ENCODE data around the gene CD209.

The CD209 gene

GRCh38 chr19:7744871-7745650, 2.3 kb downstream of the CD209 start:
- no peak overlapping the region for H3K56ac ChIP-seq (ENCODE audit: low read length)
- H3K79me2 ChIP-seq (ENCODE audit: control insufficient read depth, insufficient read depth, low read length): no peaks in the 10 kb centered on the region
- H2BK5ac ChIP-seq (ENCODE audit: low read length): no peak overlapping the region
- H2AK5ac ChIP-seq (ENCODE audit: low read length): no peak overlapping the region
- no peak for DNase-seq
- no peak overlapping the region for H3K18ac ChIP-seq (ENCODE audit: low read length)
- no peak overlapping the region for H2BK120ac ChIP-seq (ENCODE audit: low read depth, low read length)
- H4K8ac ChIP-seq (ENCODE audit: low read depth, low read length): no peak overlapping the region
- WGBS (ENCODE audit: extremely low coverage, insufficient coverage, low lambda C conversion rate): no CpG with 5 or more reads among the region's 12 CpGs
- H3K4me2 ChIP-seq (ENCODE audit: low read length): no peak overlapping the region
- no peak overlapping the region for H3K27ac ChIP-seq (ENCODE audit: low read depth, low read length)
- H3K79me1 ChIP-seq (ENCODE audit: low read length): no peaks in the 10 kb centered on the region
- H3K4me3 ChIP-seq (ENCODE audit: low read length): no peak overlapping the region
- no peak overlapping the region for H3K9ac ChIP-seq (ENCODE audit: low read length)
- no peak overlapping the region for H2BK15ac ChIP-seq (replicated peaks; ENCODE audit: low read depth)
- H3K27me3 ChIP-seq (ENCODE audit: insufficient read depth, low read length, poor library complexity): no peaks in the 10 kb centered on the region
- no peak overlapping the region for H3K23ac ChIP-seq (ENCODE audit: low read length)
- H3K36me3 ChIP-seq (ENCODE audit: control insufficient read depth, insufficient read depth, low read length): no peaks in the 10 kb centered on the region
- H3K4me1 ChIP-seq (ENCODE audit: control insufficient read depth, low read depth, low read length): no peaks in the 10 kb centered on the region
- H3K4ac ChIP-seq (ENCODE audit: low read depth, low read length): no peak overlapping the region
- no peak overlapping the region for H4K5ac ChIP-seq (ENCODE audit: low read length)

DNA sequence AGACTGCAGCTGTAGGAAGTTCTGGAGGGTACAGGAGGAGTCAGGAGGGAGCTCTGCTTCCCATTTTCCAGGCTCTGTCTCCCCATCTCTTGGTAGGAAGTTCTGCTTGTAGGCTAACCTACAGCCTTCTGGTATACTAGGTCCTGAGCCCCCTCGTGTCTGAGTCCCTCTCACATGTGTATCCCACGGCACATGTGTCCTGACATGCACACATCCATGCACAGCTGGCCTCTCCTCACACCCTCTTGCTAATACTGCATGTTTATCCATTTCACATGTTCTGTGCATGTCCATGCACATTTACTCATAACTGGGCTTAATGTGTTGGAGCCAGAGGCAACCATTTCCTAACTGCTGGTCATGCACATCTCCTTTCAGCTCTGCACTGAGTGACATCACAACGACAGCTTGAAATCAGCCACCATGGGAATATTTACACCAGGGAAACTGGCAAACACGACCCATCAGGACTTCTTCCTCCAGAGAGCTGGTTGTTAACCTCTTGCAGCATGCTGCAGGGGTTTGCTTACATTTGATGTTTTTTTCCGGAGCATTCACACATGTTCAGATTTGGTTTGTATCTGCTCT, 3.0 kb downstream of the CD209 start:
- H3K4me2 ChIP-seq (ENCODE audit: low read length): no peak overlapping the region
- H3K4ac ChIP-seq (ENCODE audit: low read depth, low read length): no peak overlapping the region
- H2BK15ac ChIP-seq (replicated peaks; ENCODE audit: low read depth): no peak overlapping the region
- H4K5ac ChIP-seq (ENCODE audit: low read length): no peak overlapping the region
- no peak overlapping the region for H2BK120ac ChIP-seq (ENCODE audit: low read depth, low read length)
- no peak overlapping the region for H3K27ac ChIP-seq (ENCODE audit: low read depth, low read length)
- no peak overlapping the region for H4K8ac ChIP-seq (ENCODE audit: low read depth, low read length)
- WGBS (ENCODE audit: extremely low coverage, insufficient coverage, low lambda C conversion rate): no CpG with 5 or more reads among the region's 5 CpGs
- H3K9ac ChIP-seq (ENCODE audit: low read length): no peak overlapping the region
- no peak overlapping the region for H2BK5ac ChIP-seq (ENCODE audit: low read length)
- no peak overlapping the region for H2AK5ac ChIP-seq (ENCODE audit: low read length)
- H3K56ac ChIP-seq (ENCODE audit: low read length): no peak overlapping the region
- no peak overlapping the region for H3K4me3 ChIP-seq (ENCODE audit: low read length)
- H3K79me2 ChIP-seq (ENCODE audit: control insufficient read depth, insufficient read depth, low read length): no peaks in the 10 kb centered on the region
- no peaks in the 10 kb centered on the region for H3K36me3 ChIP-seq (ENCODE audit: control insufficient read depth, insufficient read depth, low read length)
- H3K18ac ChIP-seq (ENCODE audit: low read length): no peak overlapping the region
- no peak for DNase-seq
- no peaks in the 10 kb centered on the region for H3K79me1 ChIP-seq (ENCODE audit: low read length)
- no peak overlapping the region for H3K23ac ChIP-seq (ENCODE audit: low read length)
- no peaks in the 10 kb centered on the region for H3K4me1 ChIP-seq (ENCODE audit: control insufficient read depth, low read depth, low read length)
- no peaks in the 10 kb centered on the region for H3K27me3 ChIP-seq (ENCODE audit: insufficient read depth, low read length, poor library complexity)

DNA sequence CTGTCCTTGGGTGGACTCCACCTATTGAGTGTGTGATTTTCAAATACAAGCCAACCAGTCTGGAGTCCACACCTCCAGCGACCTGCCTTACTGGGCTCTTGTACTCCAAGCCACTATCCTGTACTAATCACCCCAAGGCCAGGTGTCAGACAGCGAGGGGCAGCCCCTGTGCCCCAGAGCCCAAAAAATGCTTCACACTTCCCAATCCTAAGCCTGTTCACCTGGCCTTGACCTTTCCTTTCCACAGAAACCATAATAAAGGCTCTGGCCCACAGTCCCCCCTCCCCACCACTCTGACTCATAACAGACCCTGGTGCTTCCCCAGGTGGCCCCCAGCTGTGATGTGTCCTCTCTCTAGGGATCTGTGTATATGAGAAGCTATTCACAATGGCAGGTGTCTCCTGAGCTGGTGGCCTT, 3.9 kb downstream of the CD209 start:
- Histone ChIP-seq H4K8ac (ENCODE audit: low read depth, low read length) (no peak overlapping the region), H2AK5ac (ENCODE audit: low read length) (no peak overlapping the region), H3K4ac (ENCODE audit: low read depth, low read length) (no peak overlapping the region), H2BK5ac (ENCODE audit: low read length) (no peak overlapping the region), H3K9ac (ENCODE audit: low read length) (no peak overlapping the region), H3K4me1 (ENCODE audit: control insufficient read depth, low read depth, low read length) (no peaks in the 10 kb centered on the region), H3K27ac (ENCODE audit: low read depth, low read length) (no peak overlapping the region), H3K4me3 (ENCODE audit: low read length) (no peak overlapping the region), H3K36me3 (ENCODE audit: control insufficient read depth, insufficient read depth, low read length) (no peaks in the 10 kb centered on the region), H4K5ac (ENCODE audit: low read length) (no peak overlapping the region), H3K27me3 (ENCODE audit: insufficient read depth, low read length, poor library complexity) (no peaks in the 10 kb centered on the region), H3K18ac (ENCODE audit: low read length) (no peak overlapping the region), H3K79me2 (ENCODE audit: control insufficient read depth, insufficient read depth, low read length) (no peaks in the 10 kb centered on the region), H3K56ac (ENCODE audit: low read length) (no peak overlapping the region), H2BK15ac (replicated peaks; ENCODE audit: low read depth) (no peak overlapping the region), H3K4me2 (ENCODE audit: low read length) (no peak overlapping the region), H2BK120ac (ENCODE audit: low read depth, low read length) (no peak overlapping the region), H3K23ac (ENCODE audit: low read length) (no peak overlapping the region), H3K79me1 (ENCODE audit: low read length) (no peaks in the 10 kb centered on the region)
- DNase-seq: no peak
- WGBS (ENCODE audit: extremely low coverage, insufficient coverage, low lambda C conversion rate): no CpG with 5 or more reads among the region's 2 CpGs

DNA sequence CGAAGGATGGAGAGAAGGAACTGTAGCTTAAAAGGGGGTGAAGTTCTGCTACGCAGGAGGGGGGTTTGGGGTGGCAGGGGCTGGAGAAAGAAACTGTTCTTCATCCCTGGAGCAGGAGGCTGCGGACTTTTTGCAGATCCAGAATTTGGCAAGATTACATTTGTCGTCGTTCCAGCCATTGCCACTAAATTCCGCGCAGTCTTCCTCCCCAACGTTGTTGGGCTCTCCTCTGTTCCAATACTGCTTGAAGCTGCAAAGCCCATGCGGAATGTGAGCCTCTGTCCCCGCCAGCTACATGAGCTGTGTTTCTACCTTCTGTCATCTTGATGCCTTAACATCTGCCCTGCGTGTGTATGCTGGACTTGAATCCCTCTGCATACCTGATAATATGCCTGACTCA, 4.3 kb downstream of the CD209 start:
- no peaks in the 10 kb centered on the region for H3K36me3 ChIP-seq (ENCODE audit: control insufficient read depth, insufficient read depth, low read length)
- H3K4ac ChIP-seq (ENCODE audit: low read depth, low read length): no peak overlapping the region
- no peaks in the 10 kb centered on the region for H3K4me1 ChIP-seq (ENCODE audit: control insufficient read depth, low read depth, low read length)
- H3K27ac ChIP-seq (ENCODE audit: low read depth, low read length): no peak overlapping the region
- H3K79me2 ChIP-seq (ENCODE audit: control insufficient read depth, insufficient read depth, low read length): no peaks in the 10 kb centered on the region
- H2BK15ac ChIP-seq (replicated peaks; ENCODE audit: low read depth): no peak overlapping the region
- H2AK5ac ChIP-seq (ENCODE audit: low read length): no peak overlapping the region
- H2BK5ac ChIP-seq (ENCODE audit: low read length): no peak overlapping the region
- H3K27me3 ChIP-seq (ENCODE audit: insufficient read depth, low read length, poor library complexity): no peaks in the 10 kb centered on the region
- H3K79me1 ChIP-seq (ENCODE audit: low read length): no peaks in the 10 kb centered on the region
- H4K5ac ChIP-seq (ENCODE audit: low read length): no peak overlapping the region
- no peak overlapping the region for H3K9ac ChIP-seq (ENCODE audit: low read length)
- no peak overlapping the region for H3K4me3 ChIP-seq (ENCODE audit: low read length)
- H4K8ac ChIP-seq (ENCODE audit: low read depth, low read length): no peak overlapping the region
- no peak overlapping the region for H3K18ac ChIP-seq (ENCODE audit: low read length)
- no peak overlapping the region for H3K23ac ChIP-seq (ENCODE audit: low read length)
- H2BK120ac ChIP-seq (ENCODE audit: low read depth, low read length): no peak overlapping the region
- H3K4me2 ChIP-seq (ENCODE audit: low read length): no peak overlapping the region
- no peak overlapping the region for H3K56ac ChIP-seq (ENCODE audit: low read length)
- no peak for DNase-seq
- no CpG with 5 or more reads among the region's 11 CpGs for WGBS (ENCODE audit: extremely low coverage, insufficient coverage, low lambda C conversion rate)

DNA sequence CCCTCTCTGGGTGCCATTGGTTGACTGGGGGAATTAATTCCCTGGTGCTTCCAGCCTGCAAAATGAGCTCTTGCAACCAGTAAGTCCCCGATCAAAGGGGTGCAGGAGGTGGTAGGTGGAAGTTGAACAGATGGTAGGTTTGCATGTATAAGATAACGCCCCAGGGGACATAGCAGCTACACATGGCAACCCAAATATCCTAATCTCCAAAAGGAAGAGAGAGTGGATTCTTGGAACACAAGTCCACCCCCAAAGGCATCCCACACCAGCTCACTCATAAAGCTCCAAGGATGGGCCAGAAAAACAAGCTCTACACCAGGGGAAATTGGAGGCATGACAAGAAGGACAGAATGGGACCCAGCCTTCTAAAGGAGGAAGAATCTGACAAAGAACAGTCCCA, 4.8 kb downstream of the CD209 start:
- H4K8ac ChIP-seq (ENCODE audit: low read depth, low read length): no peak overlapping the region
- H2AK5ac ChIP-seq (ENCODE audit: low read length): no peak overlapping the region
- no peak overlapping the region for H3K18ac ChIP-seq (ENCODE audit: low read length)
- no peaks in the 10 kb centered on the region for H3K79me2 ChIP-seq (ENCODE audit: control insufficient read depth, insufficient read depth, low read length)
- DNase-seq: no peak
- H3K56ac ChIP-seq (ENCODE audit: low read length): no peak overlapping the region
- no peak overlapping the region for H4K5ac ChIP-seq (ENCODE audit: low read length)
- H3K23ac ChIP-seq (ENCODE audit: low read length): no peak overlapping the region
- H3K27ac ChIP-seq (ENCODE audit: low read depth, low read length): no peak overlapping the region
- WGBS (ENCODE audit: extremely low coverage, insufficient coverage, low lambda C conversion rate): no CpG with 5 or more reads among the region's 2 CpGs
- H3K4me1 ChIP-seq (ENCODE audit: control insufficient read depth, low read depth, low read length): no peaks in the 10 kb centered on the region
- H3K79me1 ChIP-seq (ENCODE audit: low read length): no peaks in the 10 kb centered on the region
- no peak overlapping the region for H3K9ac ChIP-seq (ENCODE audit: low read length)
- no peaks in the 10 kb centered on the region for H3K27me3 ChIP-seq (ENCODE audit: insufficient read depth, low read length, poor library complexity)
- H3K36me3 ChIP-seq (ENCODE audit: control insufficient read depth, insufficient read depth, low read length): no peaks in the 10 kb centered on the region
- H3K4ac ChIP-seq (ENCODE audit: low read depth, low read length): no peak overlapping the region
- H2BK15ac ChIP-seq (replicated peaks; ENCODE audit: low read depth): no peak overlapping the region
- no peak overlapping the region for H3K4me2 ChIP-seq (ENCODE audit: low read length)
- H2BK5ac ChIP-seq (ENCODE audit: low read length): no peak overlapping the region
- no peak overlapping the region for H3K4me3 ChIP-seq (ENCODE audit: low read length)
- H2BK120ac ChIP-seq (ENCODE audit: low read depth, low read length): no peak overlapping the region

DNA sequence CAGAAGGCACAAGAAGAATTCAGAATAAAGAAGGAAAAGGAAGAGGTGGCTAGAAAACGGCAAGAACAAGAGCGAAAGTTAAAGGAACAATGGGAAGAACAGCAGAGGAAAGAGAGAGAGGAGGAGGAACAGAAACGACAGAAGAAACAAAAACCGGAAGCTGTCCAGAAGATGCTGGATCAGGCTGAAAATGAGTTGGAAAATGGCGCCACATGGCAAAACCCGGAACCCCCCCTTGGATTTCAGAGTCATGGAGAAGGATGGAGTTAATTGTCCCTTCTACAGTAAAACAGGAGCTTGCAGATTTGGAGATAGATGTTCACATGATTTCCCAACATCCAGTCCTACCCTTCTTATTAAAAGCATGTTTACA, 6.7 kb downstream of the CD209 start:
- no peak overlapping the region for H3K18ac ChIP-seq (ENCODE audit: low read length)
- H3K4me3 ChIP-seq (ENCODE audit: low read length): no peak overlapping the region
- no peak overlapping the region for H2AK5ac ChIP-seq (ENCODE audit: low read length)
- H3K36me3 ChIP-seq (ENCODE audit: control insufficient read depth, insufficient read depth, low read length): no peaks in the 10 kb centered on the region
- H2BK5ac ChIP-seq (ENCODE audit: low read length): no peak overlapping the region
- whole genome bisulfite sequencing (ENCODE audit: extremely low coverage, insufficient coverage, low lambda C conversion rate): no CpG with 5 or more reads among the region's 6 CpGs
- no peak overlapping the region for H3K27ac ChIP-seq (ENCODE audit: low read depth, low read length)
- no peaks in the 10 kb centered on the region for H3K27me3 ChIP-seq (ENCODE audit: insufficient read depth, low read length, poor library complexity)
- no peaks in the 10 kb centered on the region for H3K79me2 ChIP-seq (ENCODE audit: control insufficient read depth, insufficient read depth, low read length)
- H3K4ac ChIP-seq (ENCODE audit: low read depth, low read length): no peak overlapping the region
- H4K5ac ChIP-seq (ENCODE audit: low read length): no peak overlapping the region
- H3K56ac ChIP-seq (ENCODE audit: low read length): no peak overlapping the region
- H2BK120ac ChIP-seq (ENCODE audit: low read depth, low read length): no peak overlapping the region
- no peak overlapping the region for H3K4me2 ChIP-seq (ENCODE audit: low read length)
- H2BK15ac ChIP-seq (replicated peaks; ENCODE audit: low read depth): no peak overlapping the region
- no peaks in the 10 kb centered on the region for H3K4me1 ChIP-seq (ENCODE audit: control insufficient read depth, low read depth, low read length)
- H3K9ac ChIP-seq (ENCODE audit: low read length): no peak overlapping the region
- DNase-seq: no peak
- H3K79me1 ChIP-seq (ENCODE audit: low read length): no peaks in the 10 kb centered on the region
- H4K8ac ChIP-seq (ENCODE audit: low read depth, low read length): no peak overlapping the region
- no peak overlapping the region for H3K23ac ChIP-seq (ENCODE audit: low read length)
